HepG2 (cell line): Measurements from ENCODE around the gene IGF2. TPM values are rescaled to one million over a fixed set of nuclear protein-coding genes. Genes with fewer than 3 reads are reported as not detected.
A peak's percentile ranks its signal among the peaks of the same experiment; 100 is the strongest.

Source experiments
- ATM ChIP-seq: fragments of 450-650 bp; IDR thresholded peaks from 2 replicates; pipeline ENCODE4 v1.7.1; 2017; ENCODE audit warnings: mild to moderate bottlenecking, borderline replicate concordance
- CBFB ChIP-seq: sonication (generic); formaldehyde crosslinking; IDR thresholded peaks from 2 replicates; pipeline ENCODE4 v1.4.0; 2020; ENCODE audit warnings: missing genetic modification reagents
- GABPA ChIP-seq, 2 experiments: IDR thresholded peaks; 2 replicates each; pipeline ENCODE4 v1.6.1; 2011 to 2016; ENCODE audit warnings: low read depth in 2 of 2, low read length in 1 of 2, missing biosample characterization in 1 of 2, missing genetic modification characterization in 1 of 2
- HNRNPL ChIP-seq: fragments of 200-400 bp; formaldehyde crosslinking; IDR thresholded peaks from 2 replicates; pipeline ENCODE4 v1.6.1; 2017; ENCODE audit warnings: mild to moderate bottlenecking, low read depth, low read length
- HNRNPLL ChIP-seq: fragments of 200-400 bp; formaldehyde crosslinking; IDR thresholded peaks from 2 replicates; pipeline ENCODE4 v1.6.1; 2017; ENCODE audit warnings: mild to moderate bottlenecking, low read depth, low read length; ENCODE audit not compliant: poor library complexity, severe bottlenecking
- ISL2 ChIP-seq: sonication (generic); formaldehyde crosslinking; IDR thresholded peaks from 2 replicates; pipeline ENCODE4 v1.5.0; 2020; ENCODE audit warnings: missing genetic modification reagents
- KAT8 ChIP-seq: IDR thresholded peaks from 2 replicates; pipeline ENCODE4 v1.6.1; 2016; ENCODE audit warnings: missing genetic modification reagents, missing compliant biosample characterization
- MIXL1 ChIP-seq: IDR thresholded peaks from 2 replicates; pipeline ENCODE4 v1.6.1; 2016
- RBAK ChIP-seq: sonication (generic); formaldehyde crosslinking; IDR thresholded peaks from 2 replicates; pipeline ENCODE4 v1.5.1; 2020; ENCODE audit warnings: mild to moderate bottlenecking, missing genetic modification reagents
- REPIN1 ChIP-seq: sonication (generic); formaldehyde crosslinking; IDR thresholded peaks from 2 replicates; pipeline ENCODE4 v1.8.0; 2022; ENCODE audit warnings: missing genetic modification reagents, low read depth, mild to moderate bottlenecking, borderline replicate concordance
- RXRB ChIP-seq: IDR thresholded peaks from 2 replicates; pipeline ENCODE4 v1.6.1; 2016; ENCODE audit warnings: borderline replicate concordance, missing genetic modification reagents, missing compliant biosample characterization
- STAG1 ChIP-seq: sonication (generic); formaldehyde crosslinking; IDR thresholded peaks from 2 replicates; pipeline ENCODE4 v1.4.0; 2020; ENCODE audit warnings: missing genetic modification reagents
- TEAD3 ChIP-seq: optimal IDR thresholded peaks from 2 replicates; pipeline ENCODE3; 2016; ENCODE audit warnings: borderline replicate concordance
- ZBTB7A ChIP-seq: sonication (generic); formaldehyde crosslinking; IDR thresholded peaks from 2 replicates; pipeline ENCODE4 v1.8.0; 2022; ENCODE audit warnings: mild to moderate bottlenecking, missing genetic modification reagents
- ZBTB7B ChIP-seq: sonication (generic); formaldehyde crosslinking; IDR thresholded peaks from 2 replicates; pipeline ENCODE4 v1.4.0; 2020; ENCODE audit warnings: missing genetic modification reagents
- ZNF326 ChIP-seq: sonication (generic); formaldehyde crosslinking; IDR thresholded peaks from 2 replicates; pipeline ENCODE4 v1.4.0; 2020; ENCODE audit warnings: missing genetic modification reagents, borderline replicate concordance
- ZNF501 ChIP-seq: sonication (generic); formaldehyde crosslinking; IDR thresholded peaks from 2 replicates; pipeline ENCODE4 v1.5.1; 2020; ENCODE audit warnings: mild to moderate bottlenecking, moderate library complexity, missing genetic modification reagents
- polyA plus RNA-seq, 8 experiments: library from polyadenylated mRNA; depleted of rRNA in 3 of 8; stranded (reverse) in 7 of 8; unstranded in 1 of 8; fragments of >200 nt; fragmentation: Illumina TruSeq in 4 of 8; extraction: Trizol in 4 of 8; gene quantifications; 2 replicates each; pipeline versions ENCODE4 v1.2.1 to v1.2.3, GENCODE V29; 2011 to 2016; ENCODE audit warnings: low read depth in 4 of 8, missing spikeins in 1 of 8, mixed read lengths in 1 of 8; ENCODE audit not compliant: insufficient read depth in 1 of 8
- total RNA-seq, 5 experiments: library from RNA; depleted of rRNA; stranded (reverse); fragments of >200 nt; fragmentation: Illumina TruSeq; extraction: Trizol; gene quantifications; 2 replicates each; pipeline ENCODE4 v1.2.3, GENCODE V29; 2016; ENCODE audit warnings: low read depth in 1 of 5
- TF ChIP-seq, protein P1 (sequence below): sonication (generic); IDR thresholded peaks from 2 replicates; pipeline ENCODE4 v1.6.1; 2016; ENCODE audit warnings: low read depth, borderline replicate concordance
- TF ChIP-seq, protein P2 (sequence below): IDR thresholded peaks from 2 replicates; pipeline ENCODE4 v1.4.0; 2020; ENCODE audit warnings: mild to moderate bottlenecking, missing genetic modification reagents
- TF ChIP-seq, protein P3 (sequence below): sonication (generic); formaldehyde crosslinking; IDR thresholded peaks from 2 replicates; pipeline ENCODE4 v1.9.0; 2022; ENCODE audit warnings: missing genetic modification reagents, mild to moderate bottlenecking, borderline replicate concordance

The IGF2 gene
- total and polyA plus RNA-seq, 2 of the 13 experiments (the other 11 are each of a cell fraction or from before 2014, with no cell fraction given) = 79.1 to 254 TPM

DNA sequence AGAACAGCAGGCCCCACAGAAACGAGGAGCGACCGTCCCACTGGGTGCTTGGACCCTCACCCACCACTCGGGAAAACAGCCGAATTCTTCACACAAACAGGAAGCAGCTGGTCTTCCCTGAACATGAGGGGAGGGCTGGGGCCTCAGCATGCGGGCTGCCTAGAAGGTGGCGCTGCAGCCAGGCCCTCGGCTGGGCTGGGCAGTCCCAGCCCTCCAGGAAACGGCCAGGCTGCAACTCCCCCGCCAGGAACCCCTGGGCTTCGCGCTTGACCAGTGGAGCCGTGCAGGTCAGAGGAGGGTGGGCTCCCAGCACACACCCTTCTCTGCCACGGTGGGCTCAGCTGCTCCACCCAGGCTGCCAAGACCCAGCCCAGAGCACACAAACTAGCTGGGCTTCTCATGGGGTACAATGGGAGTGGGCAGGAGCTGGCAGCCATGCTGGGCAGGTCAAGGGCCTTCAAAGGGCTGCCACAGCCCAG lies 29.6 kb downstream of the IGF2 start (continued):
- TF ChIP-seq CBFB (CRISPR knock-in tag) (no peak), ZNF326 (CRISPR knock-in tag) (no peak), ZBTB7B (CRISPR knock-in tag) (peak; percentile 49; the same call in 1 of the 2 replicates), MIXL1 (no peak), ISL2 (CRISPR knock-in tag) (no peak), REPIN1 (CRISPR knock-in tag) (no peak), HNRNPL (peak; percentile 81), ZBTB7A (CRISPR knock-in tag) (peak; percentile 30; the same call in 1 of the 2 replicates), STAG1 (CRISPR knock-in tag) (peak; percentile 38), RXRB (CRISPR knock-in tag) (peak; percentile 36; the same call in 1 of the 2 replicates), RBAK (no peak), HNRNPLL (peak; percentile 26), KAT8 (CRISPR knock-in tag) (peak; percentile 33; the same call in 1 of the 2 replicates), ATM (no peak), GABPA (IDR thresholded peaks at IDR 0.05; ENCODE audit: low read depth, low read length) (no peak), GABPA (CRISPR knock-in tag; IDR thresholded peaks at IDR 0.05; ENCODE audit: low read depth) (peak; percentile 31; the same call in 1 of the 2 replicates), ZNF501 (CRISPR knock-in tag) (peak; percentile 37; the same call in 1 of the 2 replicates), TEAD3 (CRISPR knock-in tag) (peak; percentile 23)
- TF ChIP-seq, protein P1, sequence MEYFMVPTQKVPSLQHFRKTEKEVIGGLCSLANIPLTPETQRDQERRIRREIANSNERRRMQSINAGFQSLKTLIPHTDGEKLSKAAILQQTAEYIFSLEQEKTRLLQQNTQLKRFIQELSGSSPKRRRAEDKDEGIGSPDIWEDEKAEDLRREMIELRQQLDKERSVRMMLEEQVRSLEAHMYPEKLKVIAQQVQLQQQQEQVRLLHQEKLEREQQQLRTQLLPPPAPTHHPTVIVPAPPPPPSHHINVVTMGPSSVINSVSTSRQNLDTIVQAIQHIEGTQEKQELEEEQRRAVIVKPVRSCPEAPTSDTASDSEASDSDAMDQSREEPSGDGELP = peak; percentile 87; the same call in 1 of the 2 replicates
- TF ChIP-seq, protein P2, sequence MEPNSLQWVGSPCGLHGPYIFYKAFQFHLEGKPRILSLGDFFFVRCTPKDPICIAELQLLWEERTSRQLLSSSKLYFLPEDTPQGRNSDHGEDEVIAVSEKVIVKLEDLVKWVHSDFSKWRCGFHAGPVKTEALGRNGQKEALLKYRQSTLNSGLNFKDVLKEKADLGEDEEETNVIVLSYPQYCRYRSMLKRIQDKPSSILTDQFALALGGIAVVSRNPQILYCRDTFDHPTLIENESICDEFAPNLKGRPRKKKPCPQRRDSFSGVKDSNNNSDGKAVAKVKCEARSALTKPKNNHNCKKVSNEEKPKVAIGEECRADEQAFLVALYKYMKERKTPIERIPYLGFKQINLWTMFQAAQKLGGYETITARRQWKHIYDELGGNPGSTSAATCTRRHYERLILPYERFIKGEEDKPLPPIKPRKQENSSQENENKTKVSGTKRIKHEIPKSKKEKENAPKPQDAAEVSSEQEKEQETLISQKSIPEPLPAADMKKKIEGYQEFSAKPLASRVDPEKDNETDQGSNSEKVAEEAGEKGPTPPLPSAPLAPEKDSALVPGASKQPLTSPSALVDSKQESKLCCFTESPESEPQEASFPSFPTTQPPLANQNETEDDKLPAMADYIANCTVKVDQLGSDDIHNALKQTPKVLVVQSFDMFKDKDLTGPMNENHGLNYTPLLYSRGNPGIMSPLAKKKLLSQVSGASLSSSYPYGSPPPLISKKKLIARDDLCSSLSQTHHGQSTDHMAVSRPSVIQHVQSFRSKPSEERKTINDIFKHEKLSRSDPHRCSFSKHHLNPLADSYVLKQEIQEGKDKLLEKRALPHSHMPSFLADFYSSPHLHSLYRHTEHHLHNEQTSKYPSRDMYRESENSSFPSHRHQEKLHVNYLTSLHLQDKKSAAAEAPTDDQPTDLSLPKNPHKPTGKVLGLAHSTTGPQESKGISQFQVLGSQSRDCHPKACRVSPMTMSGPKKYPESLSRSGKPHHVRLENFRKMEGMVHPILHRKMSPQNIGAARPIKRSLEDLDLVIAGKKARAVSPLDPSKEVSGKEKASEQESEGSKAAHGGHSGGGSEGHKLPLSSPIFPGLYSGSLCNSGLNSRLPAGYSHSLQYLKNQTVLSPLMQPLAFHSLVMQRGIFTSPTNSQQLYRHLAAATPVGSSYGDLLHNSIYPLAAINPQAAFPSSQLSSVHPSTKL (CRISPR knock-in tag) = 0 out of 2 replicates have a peak, but pooled peaks have one; percentile 19
- TF ChIP-seq, protein P3, sequence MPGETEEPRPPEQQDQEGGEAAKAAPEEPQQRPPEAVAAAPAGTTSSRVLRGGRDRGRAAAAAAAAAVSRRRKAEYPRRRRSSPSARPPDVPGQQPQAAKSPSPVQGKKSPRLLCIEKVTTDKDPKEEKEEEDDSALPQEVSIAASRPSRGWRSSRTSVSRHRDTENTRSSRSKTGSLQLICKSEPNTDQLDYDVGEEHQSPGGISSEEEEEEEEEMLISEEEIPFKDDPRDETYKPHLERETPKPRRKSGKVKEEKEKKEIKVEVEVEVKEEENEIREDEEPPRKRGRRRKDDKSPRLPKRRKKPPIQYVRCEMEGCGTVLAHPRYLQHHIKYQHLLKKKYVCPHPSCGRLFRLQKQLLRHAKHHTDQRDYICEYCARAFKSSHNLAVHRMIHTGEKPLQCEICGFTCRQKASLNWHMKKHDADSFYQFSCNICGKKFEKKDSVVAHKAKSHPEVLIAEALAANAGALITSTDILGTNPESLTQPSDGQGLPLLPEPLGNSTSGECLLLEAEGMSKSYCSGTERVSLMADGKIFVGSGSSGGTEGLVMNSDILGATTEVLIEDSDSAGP (CRISPR knock-in tag) = 0 out of 2 replicates have a peak, but pooled peaks have one; percentile 13
